SK-N-SH (cell line): ENCODE data around the gene RABEP2. TPM values are rescaled to one million over a fixed set of nuclear protein-coding genes. Genes with fewer than 3 reads are reported as not detected.

Source experiments
- CTCF ChIA-PET: fragments of 300-600, 350-600 bp; formaldehyde crosslinking; extraction: SDS; loops from one replicate; lab custom pipeline; 2021; lab: Yijun Ruan, JAX
- POLR2A ChIA-PET: fragments of 350-600 bp; sonication (Branson Sonifier 250); formaldehyde crosslinking; extraction: SDS; loops from one replicate; lab custom pipeline; 2020; ENCODE audit warnings: antibody characterized with exemption, inconsistent platforms; lab: Yijun Ruan, JAX
- DNase-seq: peaks from one replicate; pipeline ENCODE4 v3.0.0; 2012
- H2AFZ ChIP-seq: fragments of 200-600 bp; sonication (generic); 2 replicates; pipeline ENCODE4 v1.8.1; 2016; ENCODE audit warnings: antibody characterized with exemption, mild to moderate bottlenecking, low read depth
- H3F3A ChIP-seq: fragments of 200-600 bp; sonication (generic); replicated peaks from 2 replicates; pipeline ENCODE3; 2016; ENCODE audit warnings: antibody characterized with exemption, mild to moderate bottlenecking; ENCODE audit not compliant: insufficient read depth
- H3K27ac ChIP-seq, 2 experiments: fragments of 200-500 bp in 1 of 2; fragments of 200-600 bp in 1 of 2; sonication (Bioruptor generic) in 1 of 2; sonication (generic), shearing (Covaris generic) in 1 of 2; 2 replicates each; pipeline versions ENCODE4 v1.5.1 to v1.6.1; 2014 to 2016; ENCODE audit warnings: low read depth in 2 of 2, inconsistent platforms in 1 of 2, low read length in 1 of 2, mild to moderate bottlenecking in 1 of 2, mixed read lengths in 1 of 2
- H3K27me3 ChIP-seq: fragments of 200-600 bp; sonication (generic), shearing (Covaris generic); 2 replicates; pipeline ENCODE4 v1.6.1; 2016; ENCODE audit warnings: mixed run types; ENCODE audit not compliant: insufficient read depth
- H3K36me3 ChIP-seq, 2 experiments: fragments of 200-500 bp in 1 of 2; fragments of 200-600 bp in 1 of 2; sonication (Bioruptor generic) in 1 of 2; sonication (generic) in 1 of 2; replicated peaks in 1 of 2; 2 replicates each; pipeline versions ENCODE3 to v1.5.1; 2014 to 2016; ENCODE audit warnings: low read length in 1 of 2, mild to moderate bottlenecking in 1 of 2; ENCODE audit not compliant: insufficient read depth in 2 of 2, control insufficient read depth in 1 of 2
- H3K4me1 ChIP-seq, 2 experiments: fragments of 200-500 bp in 1 of 2; fragments of 200-600 bp in 1 of 2; sonication (Bioruptor generic) in 1 of 2; sonication (generic), shearing (Covaris generic) in 1 of 2; 2 replicates each; pipeline versions ENCODE4 v1.5.1 to v1.6.1; 2014 to 2016; ENCODE audit warnings: low read depth in 1 of 2, low read length in 1 of 2, mixed run types in 1 of 2; ENCODE audit not compliant: insufficient read depth in 2 of 2, control insufficient read depth in 1 of 2
- H3K4me2 ChIP-seq: fragments of 200-600 bp; sonication (generic), shearing (Covaris generic); 2 replicates; pipeline ENCODE4 v1.6.1; 2017; ENCODE audit warnings: mixed run types
- H3K4me3 ChIP-seq, 2 experiments: fragments of 200-500 bp in 1 of 2; fragments of 200-600 bp in 1 of 2; sonication (Bioruptor generic) in 1 of 2; sonication (generic), shearing (Covaris generic) in 1 of 2; 2 replicates each; pipeline versions ENCODE4 v1.5.1 to v1.8.1; 2014 to 2016; ENCODE audit warnings: low read depth in 2 of 2, inconsistent platforms in 1 of 2, low read length in 1 of 2, mild to moderate bottlenecking in 1 of 2, mixed read lengths in 1 of 2, moderate library complexity in 1 of 2
- H3K79me2 ChIP-seq: fragments of 200-600 bp; sonication (generic); 2 replicates; pipeline ENCODE4 v1.8.1; 2017; ENCODE audit warnings: mild to moderate bottlenecking; ENCODE audit not compliant: insufficient read depth
- H3K9ac ChIP-seq: fragments of 200-600 bp; sonication (generic); 2 replicates; pipeline ENCODE4 v1.6.1; 2017; ENCODE audit warnings: mixed run types
- H3K9me2 ChIP-seq: fragments of 200-600 bp; sonication (generic); 2 replicates; pipeline ENCODE4 v1.6.1; 2017; ENCODE audit warnings: mixed run types
- H3K9me3 ChIP-seq: fragments of 200-600 bp; sonication (generic); 2 replicates; pipeline ENCODE4 v1.6.1; 2017; ENCODE audit warnings: mixed run types, mild to moderate bottlenecking, moderate library complexity
- H4K20me1 ChIP-seq: fragments of 200-600 bp; sonication (generic); 2 replicates; pipeline ENCODE4 v1.6.1; 2017; ENCODE audit warnings: mild to moderate bottlenecking, mixed run types; ENCODE audit not compliant: insufficient read depth
- CHD2 ChIP-seq: fragments of 150-350 bp; IDR thresholded peaks from 2 replicates; pipeline ENCODE4 v1.6.1; 2018; ENCODE audit warnings: low read length; ENCODE audit not compliant: partially characterized antibody
- ELF1 ChIP-seq: IDR thresholded peaks from 2 replicates; pipeline ENCODE4 v1.4.0; 2012
- EP300 ChIP-seq, 2 experiments: IDR thresholded peaks; 2 replicates each; pipeline versions ENCODE4 v1.4.0 to v1.6.1; 2012; ENCODE audit warnings: borderline replicate concordance in 1 of 2, low read depth in 1 of 2, low read length in 1 of 2
- FOSL2 ChIP-seq: IDR thresholded peaks from 2 replicates; pipeline ENCODE4 v1.4.0; 2012; ENCODE audit warnings: low read depth, mild to moderate bottlenecking, moderate library complexity, borderline replicate concordance
- GABPA ChIP-seq: IDR thresholded peaks from 2 replicates; pipeline ENCODE4 v1.4.0; 2012; ENCODE audit warnings: low read depth, mild to moderate bottlenecking
- GATA2 ChIP-seq: sonication (generic); formaldehyde crosslinking; IDR thresholded peaks from 2 replicates; pipeline ENCODE4 v1.5.0; 2020; ENCODE audit warnings: mild to moderate bottlenecking, missing genetic modification reagents
- MEF2A ChIP-seq: IDR thresholded peaks from 2 replicates; pipeline ENCODE4 v1.4.0; 2012; ENCODE audit warnings: low read depth, borderline replicate concordance
- RAD21 ChIP-seq: IDR thresholded peaks from 2 replicates; pipeline ENCODE4 v1.6.1; 2012; ENCODE audit warnings: mild to moderate bottlenecking, low read length
- RFX5 ChIP-seq: IDR thresholded peaks from 2 replicates; pipeline ENCODE4 v1.6.1; 2012; ENCODE audit warnings: mild to moderate bottlenecking, improper control_type of control experiment, low read length
- RXRA ChIP-seq: IDR thresholded peaks from 2 replicates; pipeline ENCODE4 v1.4.0; 2012; ENCODE audit warnings: low read depth, mild to moderate bottlenecking, borderline replicate concordance
- TAF1 ChIP-seq: IDR thresholded peaks from 2 replicates; pipeline ENCODE4 v1.6.1; 2012; ENCODE audit warnings: low read depth, mild to moderate bottlenecking, low read length, moderate library complexity, borderline replicate concordance
- TCF12 ChIP-seq: IDR thresholded peaks from 2 replicates; pipeline ENCODE4 v1.4.0; 2012
- TEAD4 ChIP-seq: IDR thresholded peaks from 2 replicates; pipeline ENCODE4 v1.4.0; 2012; ENCODE audit warnings: mild to moderate bottlenecking, borderline replicate concordance; ENCODE audit not compliant: insufficient read depth
- USF2 ChIP-seq: fragments of 150-350 bp; IDR thresholded peaks from 2 replicates; pipeline ENCODE4 v1.6.1; 2017; ENCODE audit warnings: antibody characterized with exemption, low read length, low read depth, borderline replicate concordance
- YY1 ChIP-seq: IDR thresholded peaks from 2 replicates; pipeline ENCODE4 v1.4.0; 2012; ENCODE audit warnings: low read depth, mild to moderate bottlenecking
- WGBS: methylation state at CpG from one replicate; pipeline ENCODE4 v1.1.6; 2017; ENCODE audit warnings: low lambda C conversion rate; 5-methylcytosine and 5-hydroxymethylcytosine counted together
- polyA plus RNA-seq, 3 experiments: library from polyadenylated mRNA; depleted of rRNA; stranded (reverse); fragments of >200 nt; gene quantifications; 2 replicates each; pipeline ENCODE4 v1.2.3, GENCODE V29; 2012
- TF ChIP-seq, protein P1 (sequence below): fragments of 150-350 bp; IDR thresholded peaks from 2 replicates; pipeline ENCODE4 v1.6.1; 2016; ENCODE audit warnings: mild to moderate bottlenecking, low read depth, low read length
- TF ChIP-seq, protein P2 (sequence below): IDR thresholded peaks from 2 replicates; pipeline ENCODE4 v1.6.1; 2012; ENCODE audit warnings: mild to moderate bottlenecking, low read depth, low read length, moderate library complexity
- TF ChIP-seq, protein P3 (sequence below): IDR thresholded peaks from 2 replicates; pipeline ENCODE4 v1.4.0; 2012; ENCODE audit warnings: low read depth

The RABEP2 gene
- polyA plus RNA-seq, 1 of the 3 experiments (the other 2 are of a cell fraction): 46.1 TPM

GRCh38 chr16:28874406-28874805 lies 50.6 kb downstream of the RABEP2 start:
- Histone ChIP-seq H3K4me3 (no peak overlapping the region), H3K9me2 (no peaks in the 10 kb centered on the region), H2AFZ (no peak overlapping the region), H3K4me2 (no peak overlapping the region), H3K27ac (no peak overlapping the region), H3K27me3 (no peaks in the 10 kb centered on the region), H3K79me2 (no peaks in the 10 kb centered on the region), H4K20me1 (no peaks in the 10 kb centered on the region), H3K9ac (no peak overlapping the region), H3K9me3 (no peaks in the 10 kb centered on the region), H3K4me1 (peaks cover 0 to 10% of the 10 kb centered on the region in 2 experiments; a peak in 1 of 4 replicates), H3K36me3 (peaks cover 2 to 52% of the 10 kb centered on the region in 2 experiments), H3F3A (peaks cover 4% of the 10 kb centered on the region)
- DNase-seq: no peak
- no peak for TF ChIP-seq TEAD4
- TF ChIP-seq USF2: no peak
- TF ChIP-seq, protein P1, sequence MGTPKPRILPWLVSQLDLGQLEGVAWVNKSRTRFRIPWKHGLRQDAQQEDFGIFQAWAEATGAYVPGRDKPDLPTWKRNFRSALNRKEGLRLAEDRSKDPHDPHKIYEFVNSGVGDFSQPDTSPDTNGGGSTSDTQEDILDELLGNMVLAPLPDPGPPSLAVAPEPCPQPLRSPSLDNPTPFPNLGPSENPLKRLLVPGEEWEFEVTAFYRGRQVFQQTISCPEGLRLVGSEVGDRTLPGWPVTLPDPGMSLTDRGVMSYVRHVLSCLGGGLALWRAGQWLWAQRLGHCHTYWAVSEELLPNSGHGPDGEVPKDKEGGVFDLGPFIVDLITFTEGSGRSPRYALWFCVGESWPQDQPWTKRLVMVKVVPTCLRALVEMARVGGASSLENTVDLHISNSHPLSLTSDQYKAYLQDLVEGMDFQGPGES: no peak
- no peak for TF ChIP-seq GATA2 (CRISPR knock-in tag)
- no peak for TF ChIP-seq EP300 (IDR thresholded peaks at IDR 0.05; ENCODE audit: borderline replicate concordance in 1 of 2, low read depth in 1 of 2, low read length in 1 of 2)
- TF ChIP-seq RFX5: no peak
- TF ChIP-seq, protein P2, sequence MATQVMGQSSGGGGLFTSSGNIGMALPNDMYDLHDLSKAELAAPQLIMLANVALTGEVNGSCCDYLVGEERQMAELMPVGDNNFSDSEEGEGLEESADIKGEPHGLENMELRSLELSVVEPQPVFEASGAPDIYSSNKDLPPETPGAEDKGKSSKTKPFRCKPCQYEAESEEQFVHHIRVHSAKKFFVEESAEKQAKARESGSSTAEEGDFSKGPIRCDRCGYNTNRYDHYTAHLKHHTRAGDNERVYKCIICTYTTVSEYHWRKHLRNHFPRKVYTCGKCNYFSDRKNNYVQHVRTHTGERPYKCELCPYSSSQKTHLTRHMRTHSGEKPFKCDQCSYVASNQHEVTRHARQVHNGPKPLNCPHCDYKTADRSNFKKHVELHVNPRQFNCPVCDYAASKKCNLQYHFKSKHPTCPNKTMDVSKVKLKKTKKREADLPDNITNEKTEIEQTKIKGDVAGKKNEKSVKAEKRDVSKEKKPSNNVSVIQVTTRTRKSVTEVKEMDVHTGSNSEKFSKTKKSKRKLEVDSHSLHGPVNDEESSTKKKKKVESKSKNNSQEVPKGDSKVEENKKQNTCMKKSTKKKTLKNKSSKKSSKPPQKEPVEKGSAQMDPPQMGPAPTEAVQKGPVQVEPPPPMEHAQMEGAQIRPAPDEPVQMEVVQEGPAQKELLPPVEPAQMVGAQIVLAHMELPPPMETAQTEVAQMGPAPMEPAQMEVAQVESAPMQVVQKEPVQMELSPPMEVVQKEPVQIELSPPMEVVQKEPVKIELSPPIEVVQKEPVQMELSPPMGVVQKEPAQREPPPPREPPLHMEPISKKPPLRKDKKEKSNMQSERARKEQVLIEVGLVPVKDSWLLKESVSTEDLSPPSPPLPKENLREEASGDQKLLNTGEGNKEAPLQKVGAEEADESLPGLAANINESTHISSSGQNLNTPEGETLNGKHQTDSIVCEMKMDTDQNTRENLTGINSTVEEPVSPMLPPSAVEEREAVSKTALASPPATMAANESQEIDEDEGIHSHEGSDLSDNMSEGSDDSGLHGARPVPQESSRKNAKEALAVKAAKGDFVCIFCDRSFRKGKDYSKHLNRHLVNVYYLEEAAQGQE: no peak
- no peak for TF ChIP-seq CHD2
- TF ChIP-seq ELF1: no peak
- no peak for TF ChIP-seq RXRA
- no peak for TF ChIP-seq GABPA
- TF ChIP-seq YY1: no peak
- no peak for TF ChIP-seq TAF1
- no peak for TF ChIP-seq FOSL2
- no peak for TF ChIP-seq TCF12
- TF ChIP-seq, protein P3, sequence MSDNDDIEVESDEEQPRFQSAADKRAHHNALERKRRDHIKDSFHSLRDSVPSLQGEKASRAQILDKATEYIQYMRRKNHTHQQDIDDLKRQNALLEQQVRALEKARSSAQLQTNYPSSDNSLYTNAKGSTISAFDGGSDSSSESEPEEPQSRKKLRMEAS: no peak
- no peak for TF ChIP-seq RAD21
- TF ChIP-seq MEF2A: no peak
- ChIA-PET POLR2A (interaction anchor here (0.7 to 1.3 kb wide), 3 partner anchors 11 to 330 kb away, joined by 3 read pairs; partner anchors contain the start of gene NFATC2IP), CTCF (interaction anchor here (1.0 to 2.5 kb wide), 10 partner anchors 8 to 75 kb away, joined by 3 to 15 read pairs (median 4); partner anchors contain the start of gene SH2B1)
- 95% methylated on average over 6 of the region's 6 CpGs for WGBS
